ENCODE results near the gene PIEZO1.

DNA sequence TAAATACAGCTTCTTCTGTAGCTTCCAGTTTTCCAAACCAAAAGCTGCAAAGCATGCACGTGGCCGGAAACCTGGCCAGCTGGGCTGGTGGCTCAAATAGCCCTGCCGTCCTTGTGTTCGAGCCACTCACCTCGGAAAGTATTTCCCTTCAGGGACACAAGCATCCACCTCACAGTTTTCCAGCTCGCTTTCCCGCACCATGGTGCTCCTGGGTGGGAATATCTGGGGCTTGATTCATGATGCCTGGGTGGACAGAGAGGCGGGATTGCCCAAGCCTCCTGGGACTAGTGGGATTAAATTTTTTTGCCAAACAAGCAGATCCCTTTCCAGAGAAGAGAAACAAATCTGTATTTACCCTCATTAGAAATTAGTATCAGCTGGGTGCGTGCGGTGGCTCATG lies 115.0 kb downstream of the PIEZO1 start:
- TF ChIP-seq EZH2 (IDR thresholded peaks at IDR 0.05): no peak
- TF ChIP-seq POLR2AphosphoS5 (IDR thresholded peaks at IDR 0.05; ENCODE audit: borderline replicate concordance, low read depth, low read length): no peak

All from SK-N-MC (cell line).